Measurements from ENCODE around the gene EFHC1.

DNA sequence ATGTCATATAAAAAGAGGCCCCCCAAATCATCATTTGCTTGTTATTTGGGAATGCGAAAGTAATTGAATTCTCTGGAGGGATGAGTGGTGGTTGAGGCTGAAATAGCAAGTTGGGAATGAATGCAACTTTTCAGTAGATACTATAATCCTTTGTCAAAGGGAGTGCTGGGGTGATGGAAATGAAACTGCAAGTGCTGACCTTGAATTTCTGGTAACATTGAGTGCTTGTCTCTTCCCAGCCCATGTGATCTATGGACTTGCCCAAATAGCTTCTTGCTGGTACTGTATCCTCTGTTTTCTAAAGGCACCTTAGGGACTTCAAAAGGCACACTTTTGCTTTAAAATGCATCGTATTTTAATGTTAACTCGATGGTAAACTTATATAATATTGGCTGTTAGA lies 43.4 kb upstream of the EFHC1 start:
- TF ChIP-seq, protein P1, sequence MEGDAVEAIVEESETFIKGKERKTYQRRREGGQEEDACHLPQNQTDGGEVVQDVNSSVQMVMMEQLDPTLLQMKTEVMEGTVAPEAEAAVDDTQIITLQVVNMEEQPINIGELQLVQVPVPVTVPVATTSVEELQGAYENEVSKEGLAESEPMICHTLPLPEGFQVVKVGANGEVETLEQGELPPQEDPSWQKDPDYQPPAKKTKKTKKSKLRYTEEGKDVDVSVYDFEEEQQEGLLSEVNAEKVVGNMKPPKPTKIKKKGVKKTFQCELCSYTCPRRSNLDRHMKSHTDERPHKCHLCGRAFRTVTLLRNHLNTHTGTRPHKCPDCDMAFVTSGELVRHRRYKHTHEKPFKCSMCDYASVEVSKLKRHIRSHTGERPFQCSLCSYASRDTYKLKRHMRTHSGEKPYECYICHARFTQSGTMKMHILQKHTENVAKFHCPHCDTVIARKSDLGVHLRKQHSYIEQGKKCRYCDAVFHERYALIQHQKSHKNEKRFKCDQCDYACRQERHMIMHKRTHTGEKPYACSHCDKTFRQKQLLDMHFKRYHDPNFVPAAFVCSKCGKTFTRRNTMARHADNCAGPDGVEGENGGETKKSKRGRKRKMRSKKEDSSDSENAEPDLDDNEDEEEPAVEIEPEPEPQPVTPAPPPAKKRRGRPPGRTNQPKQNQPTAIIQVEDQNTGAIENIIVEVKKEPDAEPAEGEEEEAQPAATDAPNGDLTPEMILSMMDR (IDR thresholded peaks at IDR 0.05; ENCODE audit: low read length) = no peak
- no peak for TF ChIP-seq EZH2phosphoT487 (IDR thresholded peaks at IDR 0.05; ENCODE audit: low read length)
- TF ChIP-seq EZH2 (optimal IDR thresholded peaks at IDR 0.05; ENCODE audit: low read depth, low read length) = no peak
